Naive thymus-derived CD8-positive, alpha-beta T cell (primary cell): ENCODE data around the gene PLCG1. TPM values are rescaled to one million over a fixed set of nuclear protein-coding genes. Genes with fewer than 3 reads are reported as not detected.

Experiments
- microRNA-seq: library from miRNA; unstranded; fragments of <30 nt; microRNA quantifications from one replicate; pipeline ENCODE4 v1.2.0, GENCODE V29; 2022; ENCODE audit warnings: borderline microRNAs expressed
- polyA plus RNA-seq, 3 donors: library from polyadenylated mRNA; unstranded; fragments of 300-500 nt; fragmentation: Illumina TruSeq; gene quantifications; one replicate each; pipeline ENCODE4 v1.2.3, GENCODE V29; 2021
- total RNA-seq, 8 experiments: library from RNA in 2 of 8; stranded (reverse) in 2 of 8; gene quantifications; one replicate each; pipeline ENCODE4 v1.2.3 and lab custom pipeline; 2021 to 2026

The PLCG1 gene
- total and polyA plus RNA-seq, 5 experiments from 2014 or later = 37.4 to 393 (median 92.5) TPM

Small RNA genes within 50 kb of the gene (microRNA-seq; reads per million reads assigned to microRNA genes)
- gene MIR6871 = not detected

Other genes with a start within 250 kb of the PLCG1 start
- gene TOP1, start 108.7 kb upstream of the PLCG1 start, total RNA-seq = 10 to 100 TPM; 45.0 to 48.3 TPM
- gene TOP1, start 108.7 kb upstream of the PLCG1 start, polyA plus RNA-seq = 10 to 100 TPM in 2 of 3 donors, 1 to 10 TPM in 1; 9.1 to 14.1 (median 10.5) TPM
- gene ZHX3, start 180.2 kb downstream of the PLCG1 start, total RNA-seq = 10 to 100 TPM; 10.4 to 10.5 TPM
- 10 to 100 TPM in 1 of 3 donors, 1 to 10 TPM in 2; 3.3 to 14.4 (median 5.0) TPM for gene ZHX3, start 180.2 kb downstream of the PLCG1 start, polyA plus RNA-seq
- gene LPIN3, start 203.3 kb downstream of the PLCG1 start, total RNA-seq = 1 to 10 TPM in 1 of 2 experiments, under 1 TPM in 1; 0.44 to 1.0 TPM
- gene LPIN3, start 203.3 kb downstream of the PLCG1 start, polyA plus RNA-seq = under 1 TPM in 1 of 3 donors, not detected in 2; 0.15 TPM
- gene EMILIN3, start 229.3 kb downstream of the PLCG1 start, total RNA-seq = not detected
- under 1 TPM in 1 of 3 donors, not detected in 2; 0.13 TPM for gene EMILIN3, start 229.3 kb downstream of the PLCG1 start, polyA plus RNA-seq